ENCODE results near the gene KRTAP9-2. TPM values are rescaled to one million over a fixed set of nuclear protein-coding genes. Genes with fewer than 3 reads are reported as not detected.

KRTAP9-2 gene
- total RNA-seq, 1 donor from 2014 or later, result not detected

Other genes with a start within 250 kb of the KRTAP9-2 start
- gene KRT40, start 242.3 kb upstream of the KRTAP9-2 start, total RNA-seq, result not detected
- gene KRTAP3-3, start 232.5 kb upstream of the KRTAP9-2 start, total RNA-seq, result not detected
- gene KRTAP3-2, start 226.7 kb upstream of the KRTAP9-2 start, total RNA-seq, result not detected
- gene KRTAP3-1, start 217.5 kb upstream of the KRTAP9-2 start, total RNA-seq, result not detected
- gene KRTAP1-5, start 199.4 kb upstream of the KRTAP9-2 start, total RNA-seq, result not detected
- not detected for gene KRTAP1-4, start 196.5 kb upstream of the KRTAP9-2 start, total RNA-seq
- gene KRTAP1-3, start 191.8 kb upstream of the KRTAP9-2 start, total RNA-seq, result not detected
- not detected for gene KRTAP1-1, start 185.2 kb upstream of the KRTAP9-2 start, total RNA-seq
- not detected for gene KRTAP2-1, start 179.3 kb upstream of the KRTAP9-2 start, total RNA-seq
- not detected for gene KRTAP2-2, start 171.4 kb upstream of the KRTAP9-2 start, total RNA-seq
- gene KRTAP2-3, start 166.5 kb upstream of the KRTAP9-2 start, total RNA-seq, result not detected
- gene KRTAP2-4, start 160.8 kb upstream of the KRTAP9-2 start, total RNA-seq, result not detected
- gene KRTAP4-7, start 142.5 kb upstream of the KRTAP9-2 start, total RNA-seq, result not detected
- gene KRTAP4-8, start 128.5 kb upstream of the KRTAP9-2 start, total RNA-seq, result not detected
- not detected for gene KRTAP4-16, start 124.4 kb upstream of the KRTAP9-2 start, total RNA-seq
- not detected for gene KRTAP4-9, start 121.3 kb upstream of the KRTAP9-2 start, total RNA-seq
- not detected for gene KRTAP4-11, start 108.3 kb upstream of the KRTAP9-2 start, total RNA-seq
- gene KRTAP4-12, start 102.5 kb upstream of the KRTAP9-2 start, total RNA-seq, result not detected
- gene KRTAP4-6, start 86.1 kb upstream of the KRTAP9-2 start, total RNA-seq, result not detected
- not detected for gene KRTAP4-5, start 76.8 kb upstream of the KRTAP9-2 start, total RNA-seq
- not detected for gene KRTAP4-4, start 65.9 kb upstream of the KRTAP9-2 start, total RNA-seq
- gene KRTAP4-3, start 58.4 kb upstream of the KRTAP9-2 start, total RNA-seq, result not detected
- gene KRTAP4-2, start 48.4 kb upstream of the KRTAP9-2 start, total RNA-seq, result not detected
- gene KRTAP4-1, start 41.7 kb upstream of the KRTAP9-2 start, total RNA-seq, result not detected
- gene KRTAP9-1, start 36.8 kb upstream of the KRTAP9-2 start, total RNA-seq, result not detected
- not detected for gene KRTAP9-3, start 5.8 kb downstream of the KRTAP9-2 start, total RNA-seq
- not detected for gene KRTAP9-8, start 11.4 kb downstream of the KRTAP9-2 start, total RNA-seq
- not detected for gene KRTAP9-4, start 23.0 kb downstream of the KRTAP9-2 start, total RNA-seq
- not detected for gene KRTAP9-9, start 28.7 kb downstream of the KRTAP9-2 start, total RNA-seq
- not detected for gene KRTAP9-6, start 38.7 kb downstream of the KRTAP9-2 start, total RNA-seq
- not detected for gene KRTAP9-7, start 49.0 kb downstream of the KRTAP9-2 start, total RNA-seq
- not detected for gene KRTAP29-1, start 76.2 kb downstream of the KRTAP9-2 start, total RNA-seq
- not detected for gene KRTAP16-1, start 82.7 kb downstream of the KRTAP9-2 start, total RNA-seq
- not detected for gene KRTAP17-1, start 89.1 kb downstream of the KRTAP9-2 start, total RNA-seq
- gene KRT33A, start 124.2 kb downstream of the KRTAP9-2 start, total RNA-seq, result not detected
- gene KRT33B, start 143.2 kb downstream of the KRTAP9-2 start, total RNA-seq, result not detected
- gene KRT34, start 155.7 kb downstream of the KRTAP9-2 start, total RNA-seq, result not detected
- not detected for gene KRT31, start 171.0 kb downstream of the KRTAP9-2 start, total RNA-seq
- not detected for gene KRT37, start 197.9 kb downstream of the KRTAP9-2 start, total RNA-seq
- gene KRT38, start 214.3 kb downstream of the KRTAP9-2 start, total RNA-seq, result not detected
- gene KRT32, start 240.7 kb downstream of the KRTAP9-2 start, total RNA-seq, result not detected